HCT116 (cell line): ENCODE measurements around the gene BRS3. TPM values are rescaled to one million over a fixed set of nuclear protein-coding genes. Genes with fewer than 3 reads are reported as not detected.

Experiments
- ATAC-seq: fragments of 200-7000 bp; cut with Tn5 transposase; 2 replicates; pipeline ENCODE4 v1.9.1; 2020; ENCODE audit warnings: mild to moderate bottlenecking, moderate library complexity
- BruUV-seq: library from RNA; stranded (reverse); fragments of 400-500 nt; replicated peaks from 2 replicates; lab custom pipeline; 2021; lab: Mats Ljungman, UMichigan
- CTCF ChIA-PET: fragments of 300-600 bp; sonication (Branson Sonifier 250); formaldehyde crosslinking; loops from one replicate; lab custom pipeline; 2021; ENCODE audit warnings: antibody characterized with exemption; lab: Charles Lee
- POLR2A ChIA-PET: fragments of 300-600, 350-600 bp; sonication (Branson Sonifier 250); formaldehyde crosslinking; loops from one replicate; lab custom pipeline; 2021; ENCODE audit warnings: antibody characterized with exemption; lab: Charles Lee
- RAD21 ChIA-PET, 2 experiments: fragments of 300-600 bp; sonication (Branson Sonifier 250); formaldehyde crosslinking; loops; one replicate each; lab custom pipeline; 2023; ENCODE audit warnings: low total read pairs in 2 of 2; ENCODE audit not compliant: uncharacterized antibody in 2 of 2, unreplicated experiment in 2 of 2, low non-redundant PET in 1 of 2; lab: Charles Lee
- DNase-seq: peaks from one replicate; pipeline ENCODE4 v3.0.0-alpha.2; 2010; ENCODE audit warnings: low read depth, low spot score
- H2AFZ ChIP-seq: fragments of 200-600 bp; shearing (Covaris generic), sonication (generic); 2 replicates; pipeline ENCODE4 v1.6.1; 2017; ENCODE audit warnings: low read depth, mixed run types, mixed read lengths, antibody characterized with exemption, low read length; ENCODE audit not compliant: poor library complexity, severe bottlenecking
- H3K27ac ChIP-seq: 2 replicates; pipeline ENCODE4 v1.5.1; 2012; ENCODE audit warnings: low read depth, low read length
- H3K27me3 ChIP-seq: fragments of 200-600 bp; sonication (generic); 2 replicates; pipeline ENCODE4 v1.6.1; 2016; ENCODE audit warnings: mixed run types, low read length, mixed read lengths; ENCODE audit not compliant: insufficient read depth
- H3K36me3 ChIP-seq, 2 experiments: fragments of 200-500 bp in 1 of 2; fragments of 200-600 bp in 1 of 2; sonication (Bioruptor generic) in 1 of 2; sonication (generic) in 1 of 2; 2 replicates each; pipeline versions ENCODE4 v1.5.1 to v1.6.1; 2014 to 2016; ENCODE audit warnings: low read length in 2 of 2, inconsistent platforms in 1 of 2, mixed read lengths in 1 of 2, mixed run types in 1 of 2; ENCODE audit not compliant: insufficient read depth in 2 of 2, control insufficient read depth in 1 of 2
- H3K4me1 ChIP-seq, 2 experiments: fragments of 200-600 bp in 1 of 2; sonication (generic) in 1 of 2; 2 replicates each; pipeline versions ENCODE4 v1.5.1 to v1.6.1; 2012 to 2017; ENCODE audit warnings: low read length in 2 of 2, inconsistent platforms in 1 of 2, mild to moderate bottlenecking in 1 of 2, mixed read lengths in 1 of 2, mixed run types in 1 of 2, moderate library complexity in 1 of 2; ENCODE audit not compliant: insufficient read depth in 2 of 2, control insufficient read depth in 1 of 2
- H3K4me2 ChIP-seq: fragments of 200-600 bp; sonication (generic); 2 replicates; pipeline ENCODE4 v1.6.1; 2017; ENCODE audit warnings: mixed run types, low read length, mixed read lengths
- H3K4me3 ChIP-seq, 2 experiments: fragments of 200-600 bp in 1 of 2; sonication (generic) in 1 of 2; replicated peaks in 1 of 2; 2 replicates each; pipeline ENCODE4 v1.5.1; 2011 to 2016; ENCODE audit warnings: low read length in 2 of 2, control low read depth in 1 of 2, low read depth in 1 of 2, mild to moderate bottlenecking in 1 of 2, mixed read lengths in 1 of 2, mixed run types in 1 of 2
- H3K79me2 ChIP-seq: fragments of 200-600 bp; sonication (generic); 2 replicates; pipeline ENCODE4 v1.6.1; 2017; ENCODE audit warnings: mild to moderate bottlenecking, mixed run types, low read length, moderate library complexity, mixed read lengths; ENCODE audit not compliant: insufficient read depth
- H3K9ac ChIP-seq: fragments of 200-600 bp; sonication (generic); 2 replicates; pipeline ENCODE4 v1.6.1; 2016; ENCODE audit warnings: low read length, mixed read lengths
- H3K9me2 ChIP-seq: fragments of 200-600 bp; sonication (generic), shearing (Covaris generic); 2 replicates; pipeline ENCODE4 v1.6.1; 2017; ENCODE audit warnings: mixed run types, mild to moderate bottlenecking, moderate library complexity; ENCODE audit not compliant: insufficient read depth
- H3K9me3 ChIP-seq, 2 experiments: fragments of 200-500 bp in 1 of 2; fragments of 200-600 bp in 1 of 2; sonication (Bioruptor generic) in 1 of 2; sonication (generic) in 1 of 2; 2 replicates each; pipeline ENCODE4 v1.6.1; 2014 to 2017; ENCODE audit warnings: low read length in 2 of 2, mixed read lengths in 2 of 2, inconsistent platforms in 1 of 2, low read depth in 1 of 2, mild to moderate bottlenecking in 1 of 2, mixed run types in 1 of 2, moderate library complexity in 1 of 2; ENCODE audit not compliant: control insufficient read depth in 1 of 2, insufficient read depth in 1 of 2
- H4K20me1 ChIP-seq: fragments of 200-600 bp; sonication (generic), shearing (Covaris generic); 2 replicates; pipeline ENCODE4 v1.6.1; 2017; ENCODE audit warnings: mixed run types, mild to moderate bottlenecking, moderate library complexity; ENCODE audit not compliant: insufficient read depth
- CEBPB ChIP-seq: IDR thresholded peaks from 2 replicates; pipeline ENCODE4 v1.6.1; 2012; ENCODE audit warnings: low read depth
- EZH2phosphoT487 ChIP-seq: fragments of 200-600 bp; IDR thresholded peaks from 2 replicates; pipeline ENCODE4 v1.6.1; 2018; ENCODE audit warnings: antibody characterized with exemption, borderline replicate concordance
- FOSL1 ChIP-seq: IDR thresholded peaks from 2 replicates; pipeline ENCODE4 v1.6.1; 2012; ENCODE audit warnings: low read depth
- JUND ChIP-seq: IDR thresholded peaks from 2 replicates; pipeline ENCODE4 v1.6.1; 2012
- POLR2A ChIP-seq: IDR thresholded peaks from 2 replicates; pipeline ENCODE4 v1.7.0; 2011; ENCODE audit warnings: borderline replicate concordance; ENCODE audit not compliant: insufficient read depth, insufficient read length; ENCODE audit errors: extremely low read depth
- RAD21 ChIP-seq: IDR thresholded peaks from 2 replicates; pipeline ENCODE4 v1.6.1; 2012; ENCODE audit warnings: low read depth, mild to moderate bottlenecking
- SRF ChIP-seq: IDR thresholded peaks from 2 replicates; pipeline ENCODE4 v1.6.1; 2012; ENCODE audit warnings: low read depth
- YY1 ChIP-seq: IDR thresholded peaks from 2 replicates; pipeline ENCODE4 v1.6.1; 2011; ENCODE audit warnings: low read length, low read depth, moderate library complexity, mild to moderate bottlenecking; ENCODE audit not compliant: insufficient replicate concordance; ENCODE audit errors: extremely low read depth
- intact Hi-C: fragments of 100-400 bp; cut with micrococcal nuclease; formaldehyde crosslinking; loops from 2 replicates; pipeline ENCODE4 v1.10.0; 2022
- total RNA-seq: library from RNA; stranded (reverse); gene quantifications from one replicate; pipeline ENCODE4 v1.2.1, GENCODE V29; 2021; ENCODE audit not compliant: unreplicated experiment
- TF ChIP-seq, protein P1 (sequence below), 3 experiments: fragments of 200-600 bp in 1 of 3; sonication (generic) in 1 of 3; IDR thresholded peaks in 2 of 3; conservative IDR thresholded peaks in 1 of 3; 2 replicates each; pipeline ENCODE4 v1.5.1; 2012 to 2017; ENCODE audit warnings: low read depth in 2 of 3, low read length in 2 of 3, antibody characterized with exemption in 1 of 3, borderline replicate concordance in 1 of 3, control low read depth in 1 of 3, mild to moderate bottlenecking in 1 of 3, mixed read lengths in 1 of 3, mixed run types in 1 of 3, moderate library complexity in 1 of 3; ENCODE audit not compliant: insufficient read depth in 1 of 3
- TF ChIP-seq, protein P2 (sequence below): IDR thresholded peaks from 2 replicates; pipeline ENCODE4 v1.6.1; 2011; ENCODE audit warnings: mild to moderate bottlenecking, low read length, moderate library complexity; ENCODE audit not compliant: insufficient replicate concordance; ENCODE audit errors: extremely low read depth

Gene BRS3
- total RNA-seq, 1 experiment from 2014 or later = not detected

DNA sequence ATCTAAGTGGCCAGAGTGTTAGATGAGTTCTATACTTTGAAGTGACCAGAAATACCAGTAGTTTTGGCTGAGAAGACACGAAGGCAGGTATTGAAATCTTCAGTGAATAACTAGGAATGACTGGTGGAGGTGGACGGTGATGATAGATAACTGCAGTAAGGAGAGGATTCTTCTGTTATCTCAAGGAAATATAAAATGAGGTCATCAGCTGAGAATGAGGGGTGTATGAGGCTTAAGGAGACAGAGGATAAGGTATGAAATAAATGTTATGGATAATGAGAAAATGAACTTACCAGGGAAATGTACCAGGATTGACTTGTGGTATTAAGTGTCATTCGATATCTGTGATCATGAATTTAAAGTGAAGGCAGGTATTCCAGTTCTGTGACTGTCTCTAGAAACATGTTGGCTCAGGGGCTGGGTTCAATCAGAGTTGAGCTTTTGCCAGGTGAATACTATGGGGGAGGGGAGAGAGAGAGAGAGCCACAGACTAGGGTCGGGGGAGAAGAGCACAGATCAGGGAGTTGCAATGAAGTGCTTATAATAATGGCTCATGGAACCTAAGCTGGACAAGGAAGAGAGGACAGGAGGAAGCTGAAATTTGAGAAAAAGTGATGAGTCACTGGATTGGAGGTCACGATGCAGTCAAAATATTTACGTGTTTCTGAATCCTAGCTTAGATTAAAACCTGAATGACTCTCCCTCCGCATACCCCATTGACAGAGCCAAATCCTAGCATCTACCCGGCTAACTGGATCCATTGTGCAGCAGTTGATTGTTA, 37.5 kb upstream of the BRS3 start:
- ChIA-PET RAD21 (no interaction called here), CTCF (no interaction called here)
- H2AFZ ChIP-seq = no peak overlapping the region
- H3K4me2 ChIP-seq = peak overlapping the region; percentile 2; the same call in 1 of the 2 replicates
- H3K27ac ChIP-seq = no peak overlapping the region
- TF ChIP-seq EZH2phosphoT487 (no peak), YY1 (no peak), SRF (no peak), RAD21 (no peak), CEBPB (no peak), FOSL1 (no peak), POLR2A (no peak), JUND (no peak)
- TF ChIP-seq, protein P1, sequence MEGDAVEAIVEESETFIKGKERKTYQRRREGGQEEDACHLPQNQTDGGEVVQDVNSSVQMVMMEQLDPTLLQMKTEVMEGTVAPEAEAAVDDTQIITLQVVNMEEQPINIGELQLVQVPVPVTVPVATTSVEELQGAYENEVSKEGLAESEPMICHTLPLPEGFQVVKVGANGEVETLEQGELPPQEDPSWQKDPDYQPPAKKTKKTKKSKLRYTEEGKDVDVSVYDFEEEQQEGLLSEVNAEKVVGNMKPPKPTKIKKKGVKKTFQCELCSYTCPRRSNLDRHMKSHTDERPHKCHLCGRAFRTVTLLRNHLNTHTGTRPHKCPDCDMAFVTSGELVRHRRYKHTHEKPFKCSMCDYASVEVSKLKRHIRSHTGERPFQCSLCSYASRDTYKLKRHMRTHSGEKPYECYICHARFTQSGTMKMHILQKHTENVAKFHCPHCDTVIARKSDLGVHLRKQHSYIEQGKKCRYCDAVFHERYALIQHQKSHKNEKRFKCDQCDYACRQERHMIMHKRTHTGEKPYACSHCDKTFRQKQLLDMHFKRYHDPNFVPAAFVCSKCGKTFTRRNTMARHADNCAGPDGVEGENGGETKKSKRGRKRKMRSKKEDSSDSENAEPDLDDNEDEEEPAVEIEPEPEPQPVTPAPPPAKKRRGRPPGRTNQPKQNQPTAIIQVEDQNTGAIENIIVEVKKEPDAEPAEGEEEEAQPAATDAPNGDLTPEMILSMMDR (IDR thresholded peaks at IDR 0.05 in 2 of 3, conservative IDR thresholded peaks at IDR 0.05 in 1 of 3; ENCODE audit: borderline replicate concordance in 1 of 3, insufficient read depth in 1 of 3, low read depth in 2 of 3, low read length in 2 of 3) = no peak
- TF ChIP-seq, protein P2, sequence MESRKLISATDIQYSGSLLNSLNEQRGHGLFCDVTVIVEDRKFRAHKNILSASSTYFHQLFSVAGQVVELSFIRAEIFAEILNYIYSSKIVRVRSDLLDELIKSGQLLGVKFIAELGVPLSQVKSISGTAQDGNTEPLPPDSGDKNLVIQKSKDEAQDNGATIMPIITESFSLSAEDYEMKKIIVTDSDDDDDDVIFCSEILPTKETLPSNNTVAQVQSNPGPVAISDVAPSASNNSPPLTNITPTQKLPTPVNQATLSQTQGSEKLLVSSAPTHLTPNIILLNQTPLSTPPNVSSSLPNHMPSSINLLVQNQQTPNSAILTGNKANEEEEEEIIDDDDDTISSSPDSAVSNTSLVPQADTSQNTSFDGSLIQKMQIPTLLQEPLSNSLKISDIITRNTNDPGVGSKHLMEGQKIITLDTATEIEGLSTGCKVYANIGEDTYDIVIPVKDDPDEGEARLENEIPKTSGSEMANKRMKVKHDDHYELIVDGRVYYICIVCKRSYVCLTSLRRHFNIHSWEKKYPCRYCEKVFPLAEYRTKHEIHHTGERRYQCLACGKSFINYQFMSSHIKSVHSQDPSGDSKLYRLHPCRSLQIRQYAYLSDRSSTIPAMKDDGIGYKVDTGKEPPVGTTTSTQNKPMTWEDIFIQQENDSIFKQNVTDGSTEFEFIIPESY = no peak
- TF ChIP-seq, all 23 proteins: peak for 0
- Histone ChIP-seq H3K9me2 (no peaks in the 10 kb centered on the region), H3K27me3 (no peaks in the 10 kb centered on the region), H3K79me2 (no peaks in the 10 kb centered on the region), H3K36me3 (no peaks in the 10 kb centered on the region), H4K20me1 (no peaks in the 10 kb centered on the region), H3K4me1 (peaks cover 2 to 6% of the 10 kb centered on the region in 2 experiments; a peak in 1 of 4 replicates), H3K9ac (no peak overlapping the region), H3K4me3 (no peak overlapping the region), H3K9me3 (no peaks in the 10 kb centered on the region)
- no TSS peak for BruUV-seq
- no peak for ATAC-seq
- intact Hi-C loops = no loop called here
- DNase-seq = no peak
- POLR2A ChIA-PET = no interaction called here
